Neural cell (in vitro differentiated cells): Measurements from ENCODE around the gene GALR3. TPM values are rescaled to one million over a fixed set of nuclear protein-coding genes. Genes with fewer than 3 reads are reported as not detected.

ENCODE experiments used
- H2AFZ ChIP-seq: fragments of 200-600, 300-800 bp; sonication (generic), shearing (Covaris generic); 2 replicates; pipeline ENCODE4 v1.6.0; 2014; ENCODE audit warnings: low read depth, mild to moderate bottlenecking, antibody characterized with exemption, low read length, moderate library complexity
- H3F3A ChIP-seq: fragments of 200-600 bp; shearing (Covaris generic); 2 replicates; pipeline ENCODE4 v1.6.1; 2016; ENCODE audit warnings: mild to moderate bottlenecking, moderate library complexity, mixed read lengths, antibody characterized with exemption, low read length; ENCODE audit not compliant: insufficient read depth, poor library complexity, severe bottlenecking
- H3K27ac ChIP-seq: fragments of 200-600, 300-800 bp; sonication (generic), shearing (Covaris generic); 2 replicates; pipeline ENCODE4 v1.5.1; 2014; ENCODE audit warnings: mild to moderate bottlenecking, low read length, moderate library complexity
- H3K27me3 ChIP-seq: fragments of 300-800, 200-600 bp; sonication (generic), shearing (Covaris generic); 2 replicates; pipeline ENCODE4 v1.6.0; 2014; ENCODE audit warnings: mild to moderate bottlenecking, low read depth, low read length, moderate library complexity; ENCODE audit not compliant: insufficient read depth
- H3K36me3 ChIP-seq: fragments of 300-800, 200-600 bp; sonication (generic), shearing (Covaris generic); 2 replicates; pipeline ENCODE4 v1.5.1; 2014; ENCODE audit warnings: mild to moderate bottlenecking, antibody characterized with exemption, low read length, moderate library complexity; ENCODE audit not compliant: insufficient read depth
- H3K4me2 ChIP-seq: fragments of 300-800, 200-600 bp; sonication (generic), shearing (Covaris generic); 2 replicates; pipeline ENCODE4 v1.6.0; 2014; ENCODE audit warnings: mild to moderate bottlenecking, low read length
- H3K4me3 ChIP-seq: fragments of 300-800, 200-600 bp; sonication (generic), shearing (Covaris generic); 2 replicates; pipeline ENCODE4 v1.5.1; 2014; ENCODE audit warnings: mild to moderate bottlenecking, low read length, moderate library complexity
- H3K79me2 ChIP-seq: fragments of 200-600 bp; shearing (Covaris generic); replicated peaks from 2 replicates; pipeline ENCODE4 v1.6.0; 2014; ENCODE audit warnings: mild to moderate bottlenecking, low read length, moderate library complexity; ENCODE audit not compliant: insufficient read depth
- H3K9ac ChIP-seq: fragments of 300-800, 200-600 bp; sonication (generic), shearing (Covaris generic); 2 replicates; pipeline ENCODE4 v1.6.1; 2016; ENCODE audit warnings: mild to moderate bottlenecking, low read length, mixed read lengths
- H3K9me2 ChIP-seq: fragments of 200-600 bp; shearing (Covaris generic); 2 replicates; pipeline ENCODE4 v1.6.1; 2016; ENCODE audit warnings: mild to moderate bottlenecking, low read length, mixed read lengths; ENCODE audit not compliant: insufficient read depth
- H3K9me3 ChIP-seq: fragments of 200-600, 300-800 bp; sonication (generic), shearing (Covaris generic); 2 replicates; pipeline ENCODE4 v1.6.1; 2016; ENCODE audit warnings: mild to moderate bottlenecking, mixed run types, low read length, moderate library complexity, mixed read lengths
- H4K20me1 ChIP-seq: fragments of 200-600 bp; shearing (Covaris generic); 2 replicates; pipeline ENCODE4 v1.6.1; 2016; ENCODE audit warnings: mild to moderate bottlenecking, mixed run types; ENCODE audit not compliant: insufficient read depth
- EP300 ChIP-seq: fragments of 450-650 bp; conservative IDR thresholded peaks from 2 replicates; pipeline ENCODE4 v1.6.1; 2014; ENCODE audit warnings: antibody characterized with exemption, mild to moderate bottlenecking, moderate library complexity; ENCODE audit not compliant: poor library complexity, severe bottlenecking
- EZH2 ChIP-seq: fragments of 200-600, 300-800 bp; shearing (Covaris generic), sonication (generic); IDR thresholded peaks from 2 replicates; pipeline ENCODE4 v1.6.1; 2014; ENCODE audit warnings: antibody characterized with exemption, low read length, borderline replicate concordance, mild to moderate bottlenecking; ENCODE audit not compliant: insufficient read depth, poor library complexity, severe bottlenecking
- MXI1 ChIP-seq: fragments of 450-650 bp; conservative IDR thresholded peaks from 2 replicates; pipeline ENCODE4 v1.6.1; 2014; ENCODE audit warnings: antibody characterized with exemption, mild to moderate bottlenecking; ENCODE audit not compliant: poor library complexity, severe bottlenecking
- POLR2AphosphoS5 ChIP-seq: IDR thresholded peaks from 2 replicates; pipeline ENCODE4 v1.6.1; 2012
- RAD21 ChIP-seq: fragments of 450-650 bp; conservative IDR thresholded peaks from 2 replicates; pipeline ENCODE4 v1.6.1; 2014; ENCODE audit warnings: antibody characterized with exemption, mild to moderate bottlenecking, moderate library complexity
- REST ChIP-seq: IDR thresholded peaks from 2 replicates; pipeline ENCODE4 v1.6.1; 2012; ENCODE audit warnings: borderline replicate concordance
- SMC3 ChIP-seq: fragments of 450-650 bp; conservative IDR thresholded peaks from 2 replicates; pipeline ENCODE4 v1.6.1; 2014; ENCODE audit warnings: antibody characterized with exemption, mild to moderate bottlenecking, moderate library complexity; ENCODE audit not compliant: poor library complexity
- TAF1 ChIP-seq: IDR thresholded peaks from 2 replicates; pipeline ENCODE4 v1.6.1; 2012; ENCODE audit warnings: low read depth
- polyA plus RNA-seq: library from polyadenylated mRNA; depleted of rRNA; stranded (reverse); fragments of >200 nt; gene quantifications from 2 replicates; pipeline ENCODE4 v1.2.3, GENCODE V29; 2014
- TF ChIP-seq, protein P1 (sequence below): fragments of 450-650 bp; IDR thresholded peaks from 2 replicates; pipeline ENCODE4 v1.5.1; 2014; ENCODE audit warnings: antibody characterized with exemption, mild to moderate bottlenecking, moderate library complexity; ENCODE audit not compliant: poor library complexity, severe bottlenecking

GALR3 gene
- polyA plus RNA-seq, 1 donor from 2014 or later, result 0.73 TPM

DNA sequence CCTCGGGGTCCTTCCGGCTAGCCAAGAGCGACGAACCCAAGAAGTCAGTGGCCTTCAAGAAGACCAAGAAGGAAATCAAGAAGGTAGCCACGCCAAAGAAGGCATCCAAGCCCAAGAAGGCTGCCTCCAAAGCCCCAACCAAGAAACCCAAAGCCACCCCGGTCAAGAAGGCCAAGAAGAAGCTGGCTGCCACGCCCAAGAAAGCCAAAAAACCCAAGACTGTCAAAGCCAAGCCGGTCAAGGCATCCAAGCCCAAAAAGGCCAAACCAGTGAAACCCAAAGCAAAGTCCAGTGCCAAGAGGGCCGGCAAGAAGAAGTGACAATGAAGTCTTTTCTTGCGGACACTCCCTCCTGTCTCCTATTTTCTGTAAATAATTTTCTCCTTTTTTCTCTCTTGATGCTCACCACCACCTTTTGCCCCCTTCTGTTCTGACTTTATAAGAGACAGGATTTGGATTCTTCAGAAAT lies 17.3 kb upstream of the GALR3 start:
- Histone ChIP-seq H3K9me2 (no peaks in the 10 kb centered on the region), H3K36me3 (no peaks in the 10 kb centered on the region), H3K27me3 (peaks cover 42% of the 10 kb centered on the region), H3F3A (peaks cover 8% of the 10 kb centered on the region), H3K9ac (no peak overlapping the region), H3K27ac (no peak overlapping the region), H3K79me2 (no peaks in the 10 kb centered on the region), H2AFZ (no peak overlapping the region), H3K4me2 (no peak overlapping the region), H4K20me1 (no peaks in the 10 kb centered on the region), H3K9me3 (no peaks in the 10 kb centered on the region), H3K4me3 (peak overlapping the region; percentile 56)
- TF ChIP-seq MXI1, result no peak
- TF ChIP-seq, protein P1, sequence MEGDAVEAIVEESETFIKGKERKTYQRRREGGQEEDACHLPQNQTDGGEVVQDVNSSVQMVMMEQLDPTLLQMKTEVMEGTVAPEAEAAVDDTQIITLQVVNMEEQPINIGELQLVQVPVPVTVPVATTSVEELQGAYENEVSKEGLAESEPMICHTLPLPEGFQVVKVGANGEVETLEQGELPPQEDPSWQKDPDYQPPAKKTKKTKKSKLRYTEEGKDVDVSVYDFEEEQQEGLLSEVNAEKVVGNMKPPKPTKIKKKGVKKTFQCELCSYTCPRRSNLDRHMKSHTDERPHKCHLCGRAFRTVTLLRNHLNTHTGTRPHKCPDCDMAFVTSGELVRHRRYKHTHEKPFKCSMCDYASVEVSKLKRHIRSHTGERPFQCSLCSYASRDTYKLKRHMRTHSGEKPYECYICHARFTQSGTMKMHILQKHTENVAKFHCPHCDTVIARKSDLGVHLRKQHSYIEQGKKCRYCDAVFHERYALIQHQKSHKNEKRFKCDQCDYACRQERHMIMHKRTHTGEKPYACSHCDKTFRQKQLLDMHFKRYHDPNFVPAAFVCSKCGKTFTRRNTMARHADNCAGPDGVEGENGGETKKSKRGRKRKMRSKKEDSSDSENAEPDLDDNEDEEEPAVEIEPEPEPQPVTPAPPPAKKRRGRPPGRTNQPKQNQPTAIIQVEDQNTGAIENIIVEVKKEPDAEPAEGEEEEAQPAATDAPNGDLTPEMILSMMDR, result no peak
- TF ChIP-seq REST, result no peak
- no peak for TF ChIP-seq EZH2
- TF ChIP-seq TAF1, result no peak
- TF ChIP-seq RAD21, result no peak
- no peak for TF ChIP-seq POLR2AphosphoS5
- TF ChIP-seq EP300, result no peak
- TF ChIP-seq SMC3, result no peak

- Histone ChIP-seq H3K27me3 (peaks cover 42% of the 10 kb centered on the region), H3K27ac (no peak overlapping the region), H3K79me2 (no peaks in the 10 kb centered on the region), H3K9me2 (no peaks in the 10 kb centered on the region), H3F3A (peaks cover 8% of the 10 kb centered on the region), H2AFZ (no peak overlapping the region), H3K36me3 (no peaks in the 10 kb centered on the region), H3K9ac (no peak overlapping the region), H4K20me1 (no peaks in the 10 kb centered on the region), H3K4me2 (no peak overlapping the region), H3K4me3 (peak overlapping the region; percentile 90), H3K9me3 (no peaks in the 10 kb centered on the region)
- no peak for TF ChIP-seq EZH2
- no peak for TF ChIP-seq EP300
- no peak for TF ChIP-seq RAD21
- no peak for TF ChIP-seq SMC3
Measured at GRCh38 chr22:37806409-37807333, 16.5 kb upstream of the GALR3 start.
